WTC11 (cell line): Measurements from ENCODE around the gene PFN1. TPM values are rescaled to one million over a fixed set of nuclear protein-coding genes. Genes with fewer than 3 reads are reported as not detected.

Experiments used
- ATAC-seq: fragments of 200-7000 bp; cut with Tn5 transposase; 2 replicates; pipeline ENCODE4 v1.10.0; 2021; ENCODE audit warnings: mild to moderate bottlenecking, moderate library complexity
- CTCF ChIA-PET: fragments of 300-600 bp; sonication (Branson Sonifier 250); formaldehyde crosslinking; loops from one replicate; lab custom pipeline; 2021; ENCODE audit warnings: antibody characterized with exemption; lab: Charles Lee
- POLR2A ChIA-PET: fragments of 350-600 bp; sonication (Branson Sonifier 250); formaldehyde crosslinking; loops from one replicate; lab custom pipeline; 2021; ENCODE audit warnings: antibody characterized with exemption; lab: Charles Lee
- DNase-seq: peaks from one replicate; pipeline ENCODE4 v3.0.0; 2021; ENCODE audit warnings: low spot score
- H3K27ac Mint-ChIP-seq: 2 replicates; pipeline ENCODE4 v1.8.0; 2021; ENCODE audit warnings: mixed read lengths
- H3K27me3 Mint-ChIP-seq: 2 replicates; pipeline ENCODE4 v1.8.0; 2021; ENCODE audit warnings: low read depth, mild to moderate bottlenecking, moderate library complexity, mixed read lengths
- H3K36me3 Mint-ChIP-seq: 2 replicates; pipeline ENCODE4 v1.8.0; 2021; ENCODE audit warnings: mixed read lengths
- H3K4me1 Mint-ChIP-seq: 2 replicates; pipeline ENCODE4 v1.8.0; 2022; ENCODE audit warnings: mixed read lengths
- H3K4me3 Mint-ChIP-seq: 2 replicates; pipeline ENCODE4 v1.8.0; 2021; ENCODE audit warnings: mild to moderate bottlenecking, moderate library complexity, mixed read lengths
- H3K9me3 Mint-ChIP-seq: 2 replicates; pipeline ENCODE4 v1.8.0; 2021; ENCODE audit warnings: mixed read lengths
- AR ChIP-seq: fragments of 250-450 bp; sonication (Bioruptor Pico); IDR thresholded peaks from 2 replicates; pipeline ENCODE4 v1.9.0; 2021; ENCODE audit warnings: mild to moderate bottlenecking
- ATF3 ChIP-seq: sonication (generic); formaldehyde crosslinking; conservative IDR thresholded peaks from 2 replicates; pipeline ENCODE4 v1.8.1; 2022; ENCODE audit warnings: mild to moderate bottlenecking, missing genetic modification reagents
- CREM ChIP-seq: sonication (generic); formaldehyde crosslinking; IDR thresholded peaks from 2 replicates; pipeline ENCODE4 v1.8.1; 2022; ENCODE audit warnings: mild to moderate bottlenecking, missing genetic modification reagents, moderate library complexity
- CTCF ChIP-seq: fragments of 200-600 bp; IDR thresholded peaks from 2 replicates; pipeline ENCODE4 v1.8.0; 2022; ENCODE audit warnings: antibody characterized with exemption
- ERG ChIP-seq: fragments of 250-450 bp; sonication (Bioruptor Pico); IDR thresholded peaks from 2 replicates; pipeline ENCODE4 v1.8.0; 2021; ENCODE audit warnings: mild to moderate bottlenecking
- FOXP1 ChIP-seq: sonication (generic); formaldehyde crosslinking; IDR thresholded peaks from 2 replicates; pipeline ENCODE4 v1.8.0; 2022; ENCODE audit warnings: missing genetic modification reagents, mild to moderate bottlenecking, moderate library complexity, borderline replicate concordance
- GABPB1 ChIP-seq: sonication (generic); formaldehyde crosslinking; IDR thresholded peaks from 2 replicates; pipeline ENCODE4 v1.8.1; 2023; ENCODE audit warnings: mild to moderate bottlenecking, missing genetic modification reagents
- HMGXB4 ChIP-seq: sonication (generic); formaldehyde crosslinking; IDR thresholded peaks from 2 replicates; pipeline ENCODE4 v1.8.1; 2023; ENCODE audit warnings: mild to moderate bottlenecking, moderate library complexity, missing genetic modification reagents
- JAZF1 ChIP-seq: fragments of 250-450 bp; sonication (Bioruptor Pico); IDR thresholded peaks from 2 replicates; pipeline ENCODE4 v1.9.0; 2021; ENCODE audit warnings: moderate library complexity, mild to moderate bottlenecking, inconsistent platforms
- MAX ChIP-seq: sonication (generic); formaldehyde crosslinking; IDR thresholded peaks from 2 replicates; pipeline ENCODE4 v1.8.0; 2022; ENCODE audit warnings: mild to moderate bottlenecking, missing genetic modification reagents
- MYBL2 ChIP-seq: sonication (generic); formaldehyde crosslinking; IDR thresholded peaks from 2 replicates; pipeline ENCODE4 v1.8.1; 2023; ENCODE audit warnings: mild to moderate bottlenecking, moderate library complexity, missing genetic modification reagents
- NFYB ChIP-seq: sonication (generic); formaldehyde crosslinking; conservative IDR thresholded peaks from 2 replicates; pipeline ENCODE4 v1.8.0; 2022; ENCODE audit warnings: low read depth, missing genetic modification reagents
- PREB ChIP-seq: sonication (generic); formaldehyde crosslinking; IDR thresholded peaks from 2 replicates; pipeline ENCODE4 v1.8.1; 2022; ENCODE audit warnings: mild to moderate bottlenecking, missing genetic modification reagents, moderate library complexity, borderline replicate concordance
- SOX15 ChIP-seq: fragments of 250-450 bp; sonication (Bioruptor Pico); IDR thresholded peaks from 2 replicates; pipeline ENCODE4 v1.9.0; 2021; ENCODE audit warnings: mild to moderate bottlenecking
- USF1 ChIP-seq: sonication (generic); formaldehyde crosslinking; IDR thresholded peaks from 2 replicates; pipeline ENCODE4 v1.8.0; 2022; ENCODE audit warnings: mild to moderate bottlenecking, missing genetic modification reagents
- ZNF232 ChIP-seq: sonication (generic); formaldehyde crosslinking; IDR thresholded peaks from 2 replicates; pipeline ENCODE4 v1.8.0; 2022; ENCODE audit warnings: mild to moderate bottlenecking, missing genetic modification reagents
- total RNA-seq: library from RNA; stranded (reverse); gene quantifications from 3 replicates; pipeline ENCODE4 v1.2.3, GENCODE V29; 2021

Gene PFN1
- total RNA-seq, 1 experiment from 2014 or later = 1,289 TPM

GRCh38 chr17:4903051-4903818 is 45.1 kb downstream of the PFN1 start, which contains the start of gene CHRNE:
Gene CHRNE, minus strand, starts transcription at chr17:4903098. Its CDS starts 35 bp downstream, at chr17:4903063.
- Mint-ChIP-seq H3K9me3 (no peaks in the 10 kb centered on the region), H3K36me3 (no peaks in the 10 kb centered on the region), H3K27ac (peak within 1 kb of the TSS; percentile 6; the same call in 1 of the 2 replicates), H3K4me1 (peaks cover 13% of the 10 kb centered on the region), H3K4me3 (0 out of 2 replicates have a peak within 1 kb of the TSS, but pooled peaks have one; percentile 1), H3K27me3 (peaks cover 10% of the 10 kb centered on the region)
- POLR2A ChIA-PET = interaction anchor here (1.0 to 1.1 kb wide), 2 partner anchors 37 to 64 kb away, joined by 3 read pairs; partner anchors contain the start of genes RNF167 and SLC25A11
- TF ChIP-seq ATF3 (CRISPR knock-in tag) (no peak), ERG (CRISPR knock-in tag) (no peak), CREM (CRISPR knock-in tag) (no peak), CTCF (peak; percentile 88)
- peak; percentile 37 for ATAC-seq
- CTCF ChIA-PET = interaction anchor here (0.6 to 1.8 kb wide), 14 partner anchors 31 to 425 kb away, joined by 3 to 7 read pairs (median 3); partner anchors contain the start of genes MED11, PSMB6, RNF167 and SLC25A11
- DNase-seq = peak; percentile 91

GRCh38 chr17:4902540-4902939 is 45.8 kb downstream of the PFN1 start:
- ChIA-PET CTCF (interaction anchor here (0.8 to 1.8 kb wide), 6 partner anchors 38 to 277 kb away, joined by 3 to 7 read pairs (median 4); partner anchors contain the start of genes PSMB6, RNF167 and SLC25A11), POLR2A (interaction anchor here (1.1 kb wide), 1 partner anchor 37 kb away, joined by 3 read pairs; the partner anchor contains the start of genes RNF167 and SLC25A11)

More at GRCh38 chr17:4902540-4902939, 45.8 kb downstream of the PFN1 start:
- Mint-ChIP-seq H3K27me3 (peaks cover 10% of the 10 kb centered on the region), H3K36me3 (no peaks in the 10 kb centered on the region), H3K4me3 (no peak overlapping the region), H3K9me3 (no peaks in the 10 kb centered on the region), H3K27ac (no peak overlapping the region), H3K4me1 (peaks cover 13% of the 10 kb centered on the region)
- ATAC-seq (no peak), DNase-seq (no peak)
- TF ChIP-seq FOXP1 (no peak), JAZF1 (CRISPR knock-in tag) (no peak), MAX (CRISPR knock-in tag) (no peak), MYBL2 (CRISPR knock-in tag) (no peak), ERG (CRISPR knock-in tag) (no peak), USF1 (CRISPR knock-in tag) (no peak), GABPB1 (CRISPR knock-in tag) (no peak), ATF3 (CRISPR knock-in tag) (no peak), SOX15 (no peak), NFYB (no peak), AR (CRISPR knock-in tag) (no peak), ZNF232 (CRISPR knock-in tag) (no peak), PREB (CRISPR knock-in tag) (no peak), HMGXB4 (CRISPR knock-in tag) (no peak)
- TF ChIP-seq, all 79 proteins: peak for 0
